Measurements from ENCODE around the gene CYB561.

Gene CYB561

GRCh38 chr17:63442074-63442473 is 4.0 kb downstream of the CYB561 start:
- H3K18ac ChIP-seq (ENCODE audit: low read depth in 1 of 2, low read length in 2 of 2) = no peak overlapping the region
- no peak overlapping the region for H3K4me2 ChIP-seq (ENCODE audit: low read length, poor library complexity, severe bottlenecking)
- H3K27me3 ChIP-seq (ENCODE audit: control insufficient read depth in 1 of 2, insufficient read depth in 1 of 2, low read length in 2 of 2) = no peaks in the 10 kb centered on the region
- H3K14ac ChIP-seq (ENCODE audit: low read length in 2 of 2) = no peak overlapping the region
- H3K79me1 ChIP-seq (replicated peaks; ENCODE audit: low read length, poor library complexity, severe bottlenecking) = peaks cover 13% of the 10 kb centered on the region
- peaks cover 33% of the 10 kb centered on the region for H3K4me1 ChIP-seq (ENCODE audit: control insufficient read depth, insufficient read depth, low read depth, low read length)
- no peak overlapping the region for H3K9ac ChIP-seq (ENCODE audit: low read length)
- H3K4ac ChIP-seq (ENCODE audit: low read depth in 1 of 2, low read length in 2 of 2) = no peak overlapping the region
- H2BK12ac ChIP-seq (ENCODE audit: low read length in 2 of 2) = no peak overlapping the region
- H4K8ac ChIP-seq (ENCODE audit: low read length) = no peak overlapping the region
- H4K91ac ChIP-seq (ENCODE audit: low read length) = no peak overlapping the region
- WGBS = 89% methylated on average over 8 of the region's 8 CpGs
- H2BK120ac ChIP-seq (ENCODE audit: low read depth, low read length) = no peak overlapping the region
- H3K23ac ChIP-seq (ENCODE audit: low read length in 2 of 2) = no peak overlapping the region
- no peak overlapping the region for H2BK5ac ChIP-seq (ENCODE audit: low read depth, low read length, poor library complexity, severe bottlenecking)
- no peaks in the 10 kb centered on the region for H3K9me3 ChIP-seq (ENCODE audit: control insufficient read depth, low read length)
- no peak overlapping the region for H3K27ac ChIP-seq (ENCODE audit: low read length, poor library complexity, severe bottlenecking)
- no peak overlapping the region for H2BK15ac ChIP-seq (ENCODE audit: low read depth, poor library complexity, severe bottlenecking)
- H3K4me3 ChIP-seq (ENCODE audit: insufficient read depth in 1 of 2, low read depth in 1 of 2, low read length in 2 of 2) = no peak overlapping the region
- H2AK5ac ChIP-seq (ENCODE audit: low read length, severe bottlenecking) = no peak overlapping the region
- H3K36me3 ChIP-seq (ENCODE audit: control insufficient read depth in 1 of 2, insufficient read depth in 2 of 2, low read depth in 1 of 2, low read length in 2 of 2) = peaks cover 0 to 3% of the 10 kb centered on the region in 2 experiments
- H2AFZ ChIP-seq (ENCODE audit: low read depth, low read length) = no peak overlapping the region
- DNase-seq = no peak

- Histone ChIP-seq H3K4me1 (ENCODE audit: control insufficient read depth, insufficient read depth, low read depth, low read length) (peaks cover 30% of the 10 kb centered on the region), H4K8ac (ENCODE audit: low read length) (no peak overlapping the region), H3K18ac (ENCODE audit: low read depth in 1 of 2, low read length in 2 of 2) (no peak overlapping the region), H3K4ac (ENCODE audit: low read depth in 1 of 2, low read length in 2 of 2) (no peak overlapping the region), H2BK5ac (ENCODE audit: low read depth, low read length, poor library complexity, severe bottlenecking) (no peak overlapping the region), H2BK12ac (ENCODE audit: low read length in 2 of 2) (no peak overlapping the region), H3K27ac (ENCODE audit: low read length, poor library complexity, severe bottlenecking) (no peak overlapping the region), H2BK15ac (ENCODE audit: low read depth, poor library complexity, severe bottlenecking) (no peak overlapping the region), H2AFZ (ENCODE audit: low read depth, low read length) (no peak overlapping the region), H3K4me3 (ENCODE audit: insufficient read depth in 1 of 2, low read depth in 1 of 2, low read length in 2 of 2) (no peak overlapping the region), H4K91ac (ENCODE audit: low read length) (no peak overlapping the region), H3K9me3 (ENCODE audit: control insufficient read depth, low read length) (no peaks in the 10 kb centered on the region), H3K36me3 (ENCODE audit: control insufficient read depth in 1 of 2, insufficient read depth in 2 of 2, low read depth in 1 of 2, low read length in 2 of 2) (peaks cover 0 to 4% of the 10 kb centered on the region in 2 experiments), H3K4me2 (ENCODE audit: low read length, poor library complexity, severe bottlenecking) (no peak overlapping the region), H3K14ac (ENCODE audit: low read length in 2 of 2) (no peak overlapping the region), H3K79me1 (replicated peaks; ENCODE audit: low read length, poor library complexity, severe bottlenecking) (peaks cover 13% of the 10 kb centered on the region), H2BK120ac (ENCODE audit: low read depth, low read length) (no peak overlapping the region), H3K27me3 (ENCODE audit: control insufficient read depth in 1 of 2, insufficient read depth in 1 of 2, low read length in 2 of 2) (no peaks in the 10 kb centered on the region), H3K9ac (ENCODE audit: low read length) (no peak overlapping the region), H3K23ac (ENCODE audit: low read length in 2 of 2) (no peak overlapping the region), H2AK5ac (ENCODE audit: low read length, severe bottlenecking) (no peak overlapping the region)
- 95% methylated on average over 13 of the region's 13 CpGs for WGBS
- DNase-seq = no peak
Observed at GRCh38 chr17:63441654-63442053, 4.5 kb downstream of the CYB561 start.

GRCh38 chr17:63440770-63441335 is 5.3 kb downstream of the CYB561 start:
- H2BK120ac ChIP-seq (ENCODE audit: low read depth, low read length) = no peak overlapping the region
- H2BK15ac ChIP-seq (ENCODE audit: low read depth, poor library complexity, severe bottlenecking) = no peak overlapping the region
- no peak overlapping the region for H2AK5ac ChIP-seq (ENCODE audit: low read length, severe bottlenecking)
- H2AFZ ChIP-seq (ENCODE audit: low read depth, low read length) = no peak overlapping the region
- no peak overlapping the region for H2BK5ac ChIP-seq (ENCODE audit: low read depth, low read length, poor library complexity, severe bottlenecking)
- H3K36me3 ChIP-seq (ENCODE audit: control insufficient read depth in 1 of 2, insufficient read depth in 2 of 2, low read depth in 1 of 2, low read length in 2 of 2) = peaks cover 4 to 12% of the 10 kb centered on the region in 2 experiments
- H3K9ac ChIP-seq (ENCODE audit: low read length) = peak overlapping the region; percentile 72
- no peak overlapping the region for H4K91ac ChIP-seq (ENCODE audit: low read length)
- H3K4ac ChIP-seq (ENCODE audit: low read depth in 1 of 2, low read length in 2 of 2) = no peak overlapping the region
- H3K9me3 ChIP-seq (ENCODE audit: control insufficient read depth, low read length) = no peaks in the 10 kb centered on the region
- no peak overlapping the region for H3K23ac ChIP-seq (ENCODE audit: low read length in 2 of 2)
- no peak overlapping the region for H4K8ac ChIP-seq (ENCODE audit: low read length)
- H3K14ac ChIP-seq (ENCODE audit: low read length in 2 of 2) = no peak overlapping the region
- WGBS = 91% methylated on average over 16 of the region's 16 CpGs
- no peak overlapping the region for H3K27ac ChIP-seq (ENCODE audit: low read length, poor library complexity, severe bottlenecking)
- no peaks in the 10 kb centered on the region for H3K27me3 ChIP-seq (ENCODE audit: control insufficient read depth in 1 of 2, insufficient read depth in 1 of 2, low read length in 2 of 2)
- no peak overlapping the region for H2BK12ac ChIP-seq (ENCODE audit: low read length in 2 of 2)
- H3K4me3 ChIP-seq (ENCODE audit: insufficient read depth in 1 of 2, low read depth in 1 of 2, low read length in 2 of 2) = no peak overlapping the region
- H3K18ac ChIP-seq (ENCODE audit: low read depth in 1 of 2, low read length in 2 of 2) = no peak overlapping the region
- H3K79me1 ChIP-seq (replicated peaks; ENCODE audit: low read length, poor library complexity, severe bottlenecking) = peaks cover 16% of the 10 kb centered on the region
- no peak overlapping the region for H3K4me2 ChIP-seq (ENCODE audit: low read length, poor library complexity, severe bottlenecking)
- peaks cover 28% of the 10 kb centered on the region for H3K4me1 ChIP-seq (ENCODE audit: control insufficient read depth, insufficient read depth, low read depth, low read length)
- no peak for DNase-seq

- H4K8ac ChIP-seq (ENCODE audit: low read length) = no peak overlapping the region
- peak overlapping the region; percentile 3 for H2AK5ac ChIP-seq (ENCODE audit: low read length, severe bottlenecking)
- peak overlapping the region in 1 of 2 experiments; percentile 51 for H3K4me3 ChIP-seq (ENCODE audit: insufficient read depth in 1 of 2, low read depth in 1 of 2, low read length in 2 of 2)
- no peaks in the 10 kb centered on the region for H3K27me3 ChIP-seq (ENCODE audit: control insufficient read depth in 1 of 2, insufficient read depth in 1 of 2, low read length in 2 of 2)
- H2BK5ac ChIP-seq (ENCODE audit: low read depth, low read length, poor library complexity, severe bottlenecking) = no peak overlapping the region
- H3K27ac ChIP-seq (ENCODE audit: low read length, poor library complexity, severe bottlenecking) = no peak overlapping the region
- H3K18ac ChIP-seq (ENCODE audit: low read depth in 1 of 2, low read length in 2 of 2) = peak overlapping the region in 1 of 2 experiments; percentile 30
- H3K23ac ChIP-seq (ENCODE audit: low read length in 2 of 2) = no peak overlapping the region
- WGBS = 90% methylated on average over 22 of the region's 22 CpGs
- H3K4ac ChIP-seq (ENCODE audit: low read depth in 1 of 2, low read length in 2 of 2) = peak overlapping the region in 1 of 2 experiments; percentile 11
- H3K9me3 ChIP-seq (ENCODE audit: control insufficient read depth, low read length) = no peaks in the 10 kb centered on the region
- peak overlapping the region; percentile 72 for H3K9ac ChIP-seq (ENCODE audit: low read length)
- H3K14ac ChIP-seq (ENCODE audit: low read length in 2 of 2) = no peak overlapping the region
- H3K4me2 ChIP-seq (ENCODE audit: low read length, poor library complexity, severe bottlenecking) = no peak overlapping the region
- peaks cover 10 to 17% of the 10 kb centered on the region in 2 experiments for H3K36me3 ChIP-seq (ENCODE audit: control insufficient read depth in 1 of 2, insufficient read depth in 2 of 2, low read depth in 1 of 2, low read length in 2 of 2)
- H3K4me1 ChIP-seq (ENCODE audit: control insufficient read depth, insufficient read depth, low read depth, low read length) = peaks cover 26% of the 10 kb centered on the region
- peaks cover 17% of the 10 kb centered on the region for H3K79me1 ChIP-seq (replicated peaks; ENCODE audit: low read length, poor library complexity, severe bottlenecking)
- H4K91ac ChIP-seq (ENCODE audit: low read length) = peak overlapping the region; percentile 43
- DNase-seq = no peak
- H2BK12ac ChIP-seq (ENCODE audit: low read length in 2 of 2) = no peak overlapping the region
- peak overlapping the region; percentile 7 for H2AFZ ChIP-seq (ENCODE audit: low read depth, low read length)
- no peak overlapping the region for H2BK15ac ChIP-seq (ENCODE audit: low read depth, poor library complexity, severe bottlenecking)
- no peak overlapping the region for H2BK120ac ChIP-seq (ENCODE audit: low read depth, low read length)
Observed at GRCh38 chr17:63440127-63440769, 5.9 kb downstream of the CYB561 start.
